ENCODE measurements around the gene RPS6KA3. TPM values are rescaled to one million over a fixed set of nuclear protein-coding genes. Genes with fewer than 3 reads are reported as not detected.

The RPS6KA3 gene
- total and polyA plus RNA-seq, 4 donors = 18.5 to 44.9 (median 27.8) TPM

Small RNA genes within 50 kb of the gene (small RNA-seq; reads per million reads assigned to genes)
- gene RF00493 (ENCODE audit: low replicate concordance) = 47.2 reads per million, percentile 97 among the genes with 10 or more reads in this experiment
- not detected for gene RF00494 (ENCODE audit: low replicate concordance)

Other genes starting within 250 kb of the RPS6KA3 start
- gene MAP7D2, start 150.0 kb downstream of the RPS6KA3 start, total RNA-seq = 10 to 100 TPM in 1 of 2 donors, 1 to 10 TPM in 1; 8.2 to 27.4 TPM
- 10 to 100 TPM; 35.8 to 38.5 TPM for gene MAP7D2, start 150.0 kb downstream of the RPS6KA3 start, polyA plus RNA-seq (ENCODE audit: insufficient read length in 2 of 2)
- 10 to 100 TPM; 46.1 to 89.3 TPM for gene EIF1AX, start 125.1 kb downstream of the RPS6KA3 start, total RNA-seq
- 100 to 1,000 TPM in 1 of 2 donors, 10 to 100 TPM in 1; 75.6 to 102 TPM for gene EIF1AX, start 125.1 kb downstream of the RPS6KA3 start, polyA plus RNA-seq (ENCODE audit: insufficient read length in 2 of 2)

Data from spinal cord (tissue), 4 donors.